ENCODE results near the gene TRIO.

Gene TRIO

GRCh38 chr5:14440582-14441431 lies 297.7 kb downstream of the TRIO start:
- in situ Hi-C loops (cut with MboI; ENCODE audit: low sequenced_read_pairs): no loop called here

- in situ Hi-C loops (cut with MboI; ENCODE audit: low sequenced_read_pairs): no loop called here
Measured at GRCh38 chr5:14441641-14442040, 298.5 kb downstream of the TRIO start.

GRCh38 chr5:14442536-14442935 lies 299.4 kb downstream of the TRIO start:
- in situ Hi-C loops (cut with MboI; ENCODE audit: low sequenced_read_pairs): no loop called here

GRCh38 chr5:14443671-14444093 lies 300.5 kb downstream of the TRIO start:
- in situ Hi-C loops (cut with MboI; ENCODE audit: low sequenced_read_pairs): no loop called here

GRCh38 chr5:14444161-14444560 lies 301.0 kb downstream of the TRIO start:
- in situ Hi-C loops (cut with MboI; ENCODE audit: low sequenced_read_pairs): no loop called here

GRCh38 chr5:14445013-14445412 lies 301.9 kb downstream of the TRIO start:
- in situ Hi-C loops (cut with MboI; ENCODE audit: low sequenced_read_pairs): no loop called here

- in situ Hi-C loops (cut with MboI; ENCODE audit: low sequenced_read_pairs): no loop called here
Measured at GRCh38 chr5:14445576-14446290, 302.6 kb downstream of the TRIO start.

GRCh38 chr5:14447958-14448911 lies 305.1 kb downstream of the TRIO start:
- in situ Hi-C loops (cut with MboI; ENCODE audit: low sequenced_read_pairs): no loop called here

GRCh38 chr5:14449052-14449661 lies 306.0 kb downstream of the TRIO start:
- in situ Hi-C loops (cut with MboI; ENCODE audit: low sequenced_read_pairs): no loop called here

- in situ Hi-C loops (cut with MboI; ENCODE audit: low sequenced_read_pairs): no loop called here
Measured at GRCh38 chr5:14450018-14450524, 306.9 kb downstream of the TRIO start.

- in situ Hi-C loops (cut with MboI; ENCODE audit: low sequenced_read_pairs): no loop called here
Measured at GRCh38 chr5:14450742-14451141, 307.6 kb downstream of the TRIO start.

- in situ Hi-C loops (cut with MboI; ENCODE audit: low sequenced_read_pairs): no loop called here
Measured at GRCh38 chr5:14451871-14452270, 308.7 kb downstream of the TRIO start.

- in situ Hi-C loops (cut with MboI; ENCODE audit: low sequenced_read_pairs): no loop called here
Measured at GRCh38 chr5:14452685-14453454, 309.7 kb downstream of the TRIO start.

- in situ Hi-C loops (cut with MboI; ENCODE audit: low sequenced_read_pairs): no loop called here
Measured at GRCh38 chr5:14453481-14453880, 310.3 kb downstream of the TRIO start.

- in situ Hi-C loops (cut with MboI; ENCODE audit: low sequenced_read_pairs): no loop called here
Measured at GRCh38 chr5:14455814-14456321, 312.7 kb downstream of the TRIO start.

GRCh38 chr5:14457476-14457875 lies 314.3 kb downstream of the TRIO start:
- in situ Hi-C loops (cut with MboI; ENCODE audit: low sequenced_read_pairs): no loop called here

- in situ Hi-C loops (cut with MboI; ENCODE audit: low sequenced_read_pairs): no loop called here
Measured at GRCh38 chr5:14458414-14458813, 315.3 kb downstream of the TRIO start.

GRCh38 chr5:14460844-14461398 lies 317.8 kb downstream of the TRIO start:
- in situ Hi-C loops (cut with MboI; ENCODE audit: low sequenced_read_pairs): no loop called here

GRCh38 chr5:14462681-14463080 lies 319.5 kb downstream of the TRIO start:
- in situ Hi-C loops (cut with MboI; ENCODE audit: low sequenced_read_pairs): no loop called here

All from HL-60/S4 (cell line).